NCI-H345 treated with DMSO at 0.1 percent for 48 hours (cell line): ENCODE data around the gene TPSB2.
A peak's percentile ranks its signal among the peaks of the same experiment; 100 is the strongest.
"Not testable (repeated sequence)": the region's sequence is repeated elsewhere in the genome, so short reads cannot be mapped to it uniquely, and the experiment has no call there.

Experiments used
- DNase-seq: peaks from one replicate; lab custom pipeline; 2025; ENCODE audit not compliant: unreplicated experiment; lab: John Stamatoyannopoulos, UW

TPSB2 gene

DNA sequence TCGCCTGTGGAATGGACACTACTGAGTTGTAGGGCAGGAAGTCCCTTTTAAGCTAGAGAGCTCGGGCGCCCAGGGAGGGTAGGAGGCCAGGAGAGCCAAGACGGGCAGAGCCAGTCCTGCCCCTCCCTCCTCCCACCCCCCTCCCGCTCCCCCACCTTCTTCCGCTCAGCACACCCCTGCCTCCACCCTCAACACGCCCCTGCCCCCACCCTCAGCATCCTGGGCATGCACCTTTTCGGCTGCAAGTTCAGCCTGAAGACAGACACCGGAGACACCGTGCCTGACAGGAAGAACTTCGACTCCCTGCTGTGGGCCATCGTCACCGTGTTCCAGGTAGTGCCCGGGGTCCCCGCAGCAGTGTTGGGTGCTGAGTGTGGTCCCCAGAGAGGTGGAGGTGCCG lies 23.2 kb downstream of the TPSB2 start:
- DNase-seq, result no peak

DNA sequence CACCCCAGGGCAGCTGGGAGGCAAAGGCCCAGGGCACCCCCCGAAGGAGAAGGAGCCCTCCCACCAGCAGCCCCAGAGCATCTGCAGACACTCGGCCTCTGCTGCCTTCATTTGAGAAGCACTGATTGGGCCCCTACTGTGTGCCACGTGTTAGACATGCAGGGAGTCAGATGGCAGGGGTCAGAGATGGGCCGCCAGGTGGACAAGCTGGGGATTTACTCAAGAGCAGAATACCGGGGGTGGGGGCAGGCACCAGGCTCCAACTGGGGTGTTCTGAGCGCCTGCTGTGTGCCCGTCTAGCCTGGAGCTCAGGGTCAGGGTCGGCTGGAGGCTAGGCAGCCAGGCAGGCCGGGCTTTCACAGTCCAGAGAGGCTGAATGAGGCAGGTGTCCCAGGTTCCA lies 23.7 kb downstream of the TPSB2 start:
- DNase-seq, result no peak

DNA sequence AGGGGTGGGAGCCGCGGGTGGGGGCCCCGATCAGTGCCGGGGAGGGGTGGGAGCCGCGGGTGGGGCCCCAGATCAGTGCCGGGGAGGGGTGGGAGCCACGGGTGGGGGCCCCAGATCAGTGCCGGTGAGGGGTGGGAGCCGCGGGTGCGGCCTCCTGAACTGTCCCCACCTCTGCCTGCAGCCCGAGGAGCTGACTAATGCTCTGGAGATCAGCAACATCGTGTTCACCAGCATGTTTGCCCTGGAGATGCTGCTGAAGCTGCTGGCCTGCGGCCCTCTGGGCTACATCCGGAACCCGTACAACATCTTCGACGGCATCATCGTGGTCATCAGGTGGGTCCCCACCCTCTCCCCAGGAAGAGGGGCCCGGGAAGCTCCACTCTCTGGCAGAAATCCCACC lies 25.1 kb downstream of the TPSB2 start:
- no peak for DNase-seq

DNA sequence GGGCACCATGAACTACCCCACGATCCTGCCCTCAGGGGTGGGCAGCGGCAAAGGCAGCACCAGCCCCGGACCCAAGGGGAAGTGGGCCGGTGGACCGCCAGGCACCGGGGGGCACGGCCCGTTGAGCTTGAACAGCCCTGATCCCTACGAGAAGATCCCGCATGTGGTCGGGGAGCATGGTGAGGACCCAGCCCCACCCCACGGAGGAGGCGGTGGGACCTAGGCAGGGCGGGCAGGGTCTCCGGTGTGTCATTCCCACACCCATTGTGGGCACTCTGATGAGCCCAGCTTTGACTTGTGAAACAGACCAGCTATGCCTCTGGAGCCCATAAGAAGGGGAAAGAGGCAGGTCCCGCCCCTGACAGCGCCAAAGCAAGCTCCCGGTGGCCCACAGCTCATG lies 27.7 kb downstream of the TPSB2 start:
- DNase-seq, result no peak

DNA sequence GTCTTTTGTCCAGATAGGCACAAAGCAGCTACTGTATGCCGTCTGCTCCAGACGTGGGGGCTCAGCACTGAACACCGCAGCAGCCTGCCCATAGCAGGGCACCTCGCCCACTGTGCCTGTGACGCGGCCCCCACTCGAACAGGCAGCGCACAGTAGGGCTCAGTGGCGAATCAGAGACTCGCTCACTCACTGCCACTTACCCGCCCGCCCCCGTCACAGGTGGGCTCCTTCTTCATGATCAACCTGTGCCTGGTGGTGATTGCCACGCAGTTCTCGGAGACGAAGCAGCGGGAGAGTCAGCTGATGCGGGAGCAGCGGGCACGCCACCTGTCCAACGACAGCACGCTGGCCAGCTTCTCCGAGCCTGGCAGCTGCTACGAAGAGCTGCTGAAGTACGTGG lies 28.5 kb downstream of the TPSB2 start:
- DNase-seq, result no peak

DNA sequence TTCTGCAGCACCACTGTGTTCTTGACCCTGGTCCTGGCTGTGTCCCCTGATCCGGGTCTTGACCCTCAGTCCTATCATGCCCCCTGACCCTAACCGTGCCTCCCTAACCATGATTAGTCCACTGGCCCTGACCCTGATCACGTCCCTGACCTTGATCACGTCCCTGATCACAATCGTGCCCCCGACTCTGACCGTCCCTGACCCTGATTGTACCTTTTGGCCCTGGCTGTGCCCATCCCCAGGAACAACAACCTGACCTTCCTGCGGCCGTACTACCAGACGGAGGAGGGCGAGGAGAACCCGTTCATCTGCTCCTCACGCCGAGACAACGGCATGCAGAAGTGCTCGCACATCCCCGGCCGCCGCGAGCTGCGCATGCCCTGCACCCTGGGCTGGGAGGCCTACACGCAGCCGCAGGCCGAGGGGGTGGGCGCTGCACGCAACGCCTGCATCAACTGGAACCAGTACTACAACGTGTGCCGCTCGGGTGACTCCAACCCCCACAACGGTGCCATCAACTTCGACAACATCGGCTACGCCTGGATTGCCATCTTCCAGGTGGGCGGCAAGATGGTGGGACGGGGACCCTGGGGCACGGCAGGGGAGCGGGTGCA lies 29.9 kb downstream of the TPSB2 start:
- no peak for DNase-seq

DNA sequence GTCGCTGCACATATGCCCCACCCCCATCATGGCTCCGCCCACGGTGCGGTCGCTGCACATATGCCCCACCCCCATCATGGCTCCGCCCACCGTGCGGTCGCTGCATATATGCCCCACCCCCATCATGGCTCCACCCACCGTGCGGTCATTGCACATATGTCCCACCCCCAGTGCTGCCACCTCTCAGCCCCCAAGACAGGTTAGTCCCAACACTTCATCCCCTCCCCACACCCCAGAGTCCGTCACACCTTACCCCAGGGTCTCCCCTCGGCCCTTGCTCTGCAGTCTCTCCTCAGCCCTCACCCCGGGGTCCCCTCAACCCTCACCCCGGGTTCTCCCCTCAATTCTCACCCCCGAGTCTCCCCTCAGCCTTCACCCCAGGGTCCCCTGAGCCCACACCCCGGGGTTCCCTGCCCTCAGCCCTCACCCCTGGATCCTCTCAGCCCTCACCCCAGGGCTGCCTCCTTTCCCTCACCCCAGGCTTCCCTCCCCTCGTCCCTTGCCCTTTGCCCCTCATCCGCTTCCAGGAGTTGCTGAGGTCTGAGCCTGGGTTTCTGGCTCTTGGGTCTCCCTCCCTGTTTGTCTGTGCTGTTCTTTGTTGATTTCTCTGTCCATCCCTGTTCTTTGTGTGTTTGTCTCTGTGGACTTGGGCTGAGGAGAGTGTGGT lies 30.5 kb downstream of the TPSB2 start:
- DNase-seq, result no peak

DNA sequence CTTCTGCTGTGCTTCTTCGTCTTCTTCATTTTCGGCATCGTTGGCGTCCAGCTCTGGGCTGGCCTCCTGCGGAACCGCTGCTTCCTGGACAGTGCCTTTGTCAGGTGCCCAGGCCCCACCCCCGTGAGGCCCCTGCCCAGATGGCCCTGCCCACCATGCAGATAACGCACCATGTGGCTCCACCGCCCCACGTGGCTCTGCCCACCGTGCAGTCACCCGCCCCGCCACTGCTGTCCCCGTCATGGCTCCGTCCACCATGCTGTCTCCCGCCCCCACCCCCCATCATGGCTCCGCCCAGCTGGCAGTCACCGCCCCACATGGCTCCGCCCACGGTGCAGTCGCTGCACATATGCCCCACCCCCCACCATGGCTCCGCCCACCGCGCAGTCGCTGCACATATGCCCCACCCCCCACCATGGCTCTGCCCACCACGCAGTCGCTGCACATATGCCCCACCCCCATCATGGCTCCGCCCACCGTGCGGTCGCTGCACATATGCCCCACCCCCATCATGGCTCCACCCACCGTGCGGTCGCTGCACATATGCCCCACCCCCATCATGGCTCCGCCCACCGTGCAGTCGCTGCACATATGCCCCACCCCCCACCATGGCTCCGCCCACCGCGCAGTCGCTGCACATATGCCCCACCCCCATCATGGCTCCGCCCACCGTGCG lies 31.2 kb downstream of the TPSB2 start:
- DNase-seq, result not testable (repeated sequence)

DNA sequence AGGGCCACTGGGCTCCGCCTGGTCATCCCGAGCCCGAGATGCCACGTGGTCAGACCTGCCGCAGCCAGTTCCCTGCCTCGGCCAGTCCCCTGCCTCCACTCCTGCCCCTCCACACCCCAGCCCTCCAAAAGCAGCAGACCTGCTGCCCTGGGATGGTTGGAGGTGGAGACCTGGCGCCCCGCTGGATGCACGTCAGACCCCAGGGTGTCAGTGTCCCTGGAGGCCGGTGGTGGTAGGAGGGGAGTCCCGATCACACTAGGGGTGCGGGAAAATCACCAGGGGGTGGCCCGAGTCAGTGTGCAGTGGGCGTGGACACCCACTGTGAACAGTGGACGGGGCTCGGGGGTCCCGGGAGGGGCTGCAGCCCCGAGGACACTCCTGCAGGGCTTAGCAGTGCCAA lies 31.8 kb downstream of the TPSB2 start:
- no peak for DNase-seq

DNA sequence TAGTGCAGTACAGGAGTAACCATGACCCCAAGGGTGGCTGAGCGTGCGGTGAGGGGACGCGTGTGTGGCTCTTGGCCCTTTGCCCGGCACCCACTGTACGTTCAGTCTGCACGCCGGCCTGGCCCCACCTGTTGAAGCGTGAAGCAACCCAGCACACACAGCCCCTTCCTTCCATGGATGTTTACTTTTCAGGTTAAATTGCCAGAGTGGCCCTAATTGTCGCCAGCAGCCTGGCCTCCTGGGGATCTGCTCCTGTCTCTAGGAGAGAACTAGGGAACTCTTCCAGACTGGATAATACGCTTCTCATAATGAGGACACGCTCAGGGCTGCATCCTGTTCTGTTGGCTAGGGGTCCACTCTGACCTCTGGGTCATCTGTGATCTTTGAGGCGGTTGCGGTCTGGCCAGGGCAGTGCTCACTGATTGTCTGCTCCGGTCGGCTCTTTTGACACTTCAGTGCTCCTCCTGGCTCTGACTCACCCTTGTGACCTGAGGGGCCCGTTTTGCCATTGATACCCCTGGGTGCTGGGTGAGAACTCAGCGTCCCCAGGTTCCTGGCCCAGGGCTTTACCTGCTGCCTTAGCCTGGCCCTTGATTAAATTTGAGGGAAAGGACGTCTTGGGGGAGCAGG lies 32.6 kb downstream of the TPSB2 start:
- DNase-seq, result peak; percentile 90

DNA sequence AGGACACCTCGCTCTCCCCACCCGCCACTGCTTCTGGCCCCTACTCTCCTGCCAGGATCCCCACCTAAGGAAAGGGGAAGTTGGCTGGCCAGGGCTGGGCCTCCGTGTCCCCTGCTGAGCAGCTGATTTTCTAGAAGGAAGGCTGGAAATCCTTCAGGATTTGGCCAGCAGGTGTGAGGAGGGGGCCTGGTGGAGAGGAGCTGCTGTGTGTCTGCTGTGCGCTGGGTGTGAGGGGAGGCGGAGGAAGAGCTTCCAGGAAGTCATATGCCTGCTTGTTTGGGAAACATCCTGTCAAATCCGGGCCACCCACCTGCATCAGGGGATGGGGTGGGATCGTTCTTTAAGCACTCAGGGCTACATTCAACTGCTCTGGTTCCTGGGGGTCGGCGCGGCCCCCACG lies 33.5 kb downstream of the TPSB2 start:
- no peak for DNase-seq

DNA sequence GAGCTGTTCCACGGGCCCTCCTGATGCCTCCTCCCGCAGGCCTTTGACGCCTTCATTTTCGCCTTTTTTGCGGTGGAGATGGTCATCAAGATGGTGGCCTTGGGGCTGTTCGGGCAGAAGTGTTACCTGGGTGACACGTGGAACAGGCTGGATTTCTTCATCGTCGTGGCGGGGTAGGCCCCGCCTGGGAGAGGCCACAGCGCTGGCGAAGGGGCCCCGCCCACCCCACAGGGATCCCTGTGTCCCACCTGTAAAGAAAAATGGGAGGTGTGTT lies 34.7 kb downstream of the TPSB2 start:
- DNase-seq, result no peak

DNA sequence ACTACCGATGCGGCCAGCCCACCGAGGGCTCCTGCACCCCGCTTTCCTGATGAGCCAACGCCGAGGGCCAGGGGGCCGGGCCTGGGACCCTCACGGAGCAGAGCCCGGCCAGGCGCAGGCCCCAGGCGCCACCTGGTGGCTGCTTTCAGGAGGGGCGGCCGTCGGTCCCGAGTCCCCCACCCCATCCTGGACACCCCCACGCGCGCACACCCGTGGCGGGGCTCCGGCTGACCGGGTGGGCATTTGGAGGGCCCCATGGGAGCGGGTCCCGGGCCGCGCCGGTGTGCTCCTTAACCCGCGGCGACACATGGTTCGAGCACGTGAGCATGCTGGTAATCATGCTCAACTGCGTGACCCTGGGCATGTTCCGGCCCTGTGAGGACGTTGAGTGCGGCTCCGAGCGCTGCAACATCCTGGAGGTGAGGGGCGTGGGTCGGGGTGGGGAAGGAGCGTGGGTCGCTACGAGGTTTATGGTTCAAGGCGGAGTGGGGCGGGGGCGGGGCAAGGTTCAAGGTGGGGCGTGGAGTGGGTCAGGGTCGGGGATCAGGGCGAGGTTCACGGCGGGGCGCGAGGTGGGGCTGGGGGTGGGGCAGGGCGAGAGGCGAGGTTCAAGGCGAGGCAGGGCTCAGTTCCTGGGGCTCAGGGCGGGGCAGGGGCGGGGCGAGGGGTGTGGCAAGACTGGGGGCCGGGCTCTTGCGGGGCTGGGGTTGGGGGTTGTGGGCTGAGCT lies 35.2 kb downstream of the TPSB2 start:
- DNase-seq, result no peak

DNA sequence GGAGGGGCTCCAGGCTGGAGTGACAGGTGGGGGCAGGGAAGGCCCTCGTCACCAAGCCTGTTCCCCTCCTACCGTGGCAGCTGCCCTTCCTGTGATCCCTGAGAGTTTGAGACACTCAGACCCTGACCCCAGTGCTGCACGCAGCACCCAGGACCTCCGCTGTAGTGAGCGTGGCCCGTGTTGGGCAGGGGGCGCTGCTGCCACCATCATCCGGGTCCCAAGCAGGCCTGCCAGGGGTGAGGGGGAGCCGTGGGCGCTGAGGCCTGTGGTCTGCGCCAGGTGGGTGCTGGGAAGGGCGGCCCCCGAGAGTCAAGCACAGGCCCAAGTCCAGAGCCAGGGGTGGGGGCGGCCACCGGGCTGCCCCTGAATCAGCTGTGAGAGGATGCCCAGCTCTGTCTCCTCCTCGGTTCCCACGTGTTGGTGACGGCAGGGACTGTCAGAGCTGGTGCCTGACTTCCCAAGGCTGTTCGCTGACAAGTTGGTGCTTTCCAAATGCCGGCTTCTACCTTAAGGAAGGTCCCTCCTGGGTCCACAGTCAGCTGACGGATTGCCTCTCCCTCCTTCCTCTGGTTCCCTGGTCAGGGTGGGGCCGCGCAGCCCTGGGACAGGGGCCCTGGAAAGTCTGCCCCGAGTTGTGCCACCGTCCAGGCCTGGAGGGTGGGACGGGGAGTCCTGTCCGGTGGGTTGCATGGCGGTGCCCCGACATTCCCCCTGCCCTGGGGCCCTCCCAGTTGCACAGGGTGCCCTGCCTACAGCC lies 36.0 kb downstream of the TPSB2 start:
- no peak for DNase-seq

DNA sequence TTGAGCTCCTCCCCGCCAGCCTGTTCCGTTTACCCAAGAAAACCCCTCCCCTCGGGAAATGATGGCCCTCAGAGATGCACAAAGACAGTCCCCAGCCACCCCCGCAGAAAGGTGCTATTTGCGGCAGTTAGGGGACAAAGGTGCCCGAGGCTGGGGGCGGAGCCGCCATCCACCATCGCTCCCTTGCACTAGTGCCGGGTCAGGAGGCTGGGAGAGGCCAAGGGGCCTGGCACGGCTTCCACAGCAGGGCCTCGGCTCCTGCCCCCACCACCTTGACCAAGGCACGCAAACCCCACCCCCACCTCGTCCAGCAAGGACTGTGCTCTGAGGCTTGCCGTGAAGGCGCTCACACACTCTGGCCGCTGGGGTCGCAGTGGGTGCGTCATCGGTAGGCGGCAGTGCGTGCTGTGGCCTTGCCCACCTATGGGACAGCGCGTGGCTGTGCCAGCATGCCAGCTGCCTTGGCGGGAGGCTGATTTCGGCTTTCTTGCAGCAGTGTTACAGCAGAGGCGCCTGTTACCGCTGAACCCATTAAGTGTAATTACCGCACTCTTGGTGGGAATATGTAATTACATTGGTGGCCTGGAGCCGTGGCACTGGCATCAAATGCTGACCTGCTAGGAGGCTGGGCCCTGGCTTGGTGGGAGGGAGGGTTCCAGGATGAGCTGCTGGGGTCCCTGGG lies 36.7 kb downstream of the TPSB2 start:
- DNase-seq, result no peak

DNA sequence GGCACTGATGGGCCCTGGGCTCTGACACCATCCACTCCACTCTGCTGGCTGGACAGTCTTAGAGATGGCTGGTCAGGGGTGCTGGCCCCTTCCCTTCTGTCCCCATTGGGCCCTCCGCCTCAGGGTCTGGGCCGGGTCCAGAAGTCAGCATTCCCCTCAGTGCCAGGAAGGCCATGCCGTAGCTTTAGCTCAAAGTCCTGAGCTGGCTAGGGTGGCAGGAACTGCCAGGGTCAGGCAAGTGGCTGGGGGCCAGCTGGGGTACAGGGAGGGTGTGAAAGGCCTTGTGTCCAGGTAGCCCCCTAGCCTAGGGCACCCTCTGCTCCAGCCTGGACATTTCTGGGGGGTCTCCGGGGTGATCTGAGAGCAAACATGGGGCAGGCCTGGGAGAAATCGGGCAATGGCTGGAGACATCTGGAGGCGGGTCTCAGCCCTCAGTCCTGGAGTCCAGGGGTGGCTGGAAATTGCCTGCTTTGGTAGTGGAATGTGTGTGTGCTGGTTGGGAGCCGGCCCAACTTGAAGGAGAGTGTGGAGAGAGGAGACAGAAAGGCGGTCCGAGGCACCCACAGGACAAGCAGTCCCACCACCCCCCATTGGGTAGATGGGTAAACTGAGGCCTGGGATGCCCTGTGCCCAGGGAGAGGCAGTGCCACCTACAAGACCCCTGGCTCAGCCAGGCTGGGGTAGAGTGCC lies 37.5 kb downstream of the TPSB2 start:
- no peak for DNase-seq

DNA sequence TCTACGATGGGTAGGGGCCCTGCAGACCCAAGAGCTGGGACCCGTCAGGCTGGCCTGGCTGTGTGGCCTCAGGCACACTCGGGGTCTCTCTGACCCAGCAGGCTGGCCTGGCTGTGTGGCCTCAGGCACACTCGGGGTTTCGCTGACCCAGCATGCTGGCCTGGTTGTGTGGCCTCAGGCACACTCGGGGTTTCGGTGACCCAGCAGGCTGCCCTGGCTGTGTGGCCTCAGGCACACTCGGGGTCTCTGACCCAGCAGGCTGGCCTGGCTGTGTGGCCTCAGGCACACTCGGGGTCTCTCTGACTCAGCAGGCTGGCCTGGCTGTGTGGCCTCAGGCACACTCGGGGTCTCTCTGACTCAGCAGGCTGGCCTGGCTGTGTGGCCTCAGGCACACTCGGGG lies 39.2 kb downstream of the TPSB2 start:
- not testable (repeated sequence) for DNase-seq

DNA sequence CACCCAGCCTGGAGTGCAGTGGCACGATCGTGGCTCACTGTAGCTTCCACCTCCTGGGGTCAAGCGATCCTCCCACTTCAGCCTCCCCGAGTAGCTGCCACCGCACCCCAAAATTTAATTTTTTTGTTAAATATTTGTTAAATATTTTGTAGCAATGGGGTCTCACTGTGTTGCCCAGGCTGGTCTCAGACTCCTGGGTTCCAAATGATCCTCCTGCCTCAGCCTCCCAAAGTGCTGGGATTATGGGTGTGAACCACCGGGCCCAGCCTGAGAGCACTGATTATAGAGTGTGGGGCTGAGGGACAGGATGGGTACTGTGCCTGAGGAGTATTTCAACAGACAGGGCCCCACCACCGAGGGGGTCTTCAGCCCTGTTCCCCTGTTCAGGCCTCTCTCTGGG lies 40.5 kb downstream of the TPSB2 start:
- no peak for DNase-seq

DNA sequence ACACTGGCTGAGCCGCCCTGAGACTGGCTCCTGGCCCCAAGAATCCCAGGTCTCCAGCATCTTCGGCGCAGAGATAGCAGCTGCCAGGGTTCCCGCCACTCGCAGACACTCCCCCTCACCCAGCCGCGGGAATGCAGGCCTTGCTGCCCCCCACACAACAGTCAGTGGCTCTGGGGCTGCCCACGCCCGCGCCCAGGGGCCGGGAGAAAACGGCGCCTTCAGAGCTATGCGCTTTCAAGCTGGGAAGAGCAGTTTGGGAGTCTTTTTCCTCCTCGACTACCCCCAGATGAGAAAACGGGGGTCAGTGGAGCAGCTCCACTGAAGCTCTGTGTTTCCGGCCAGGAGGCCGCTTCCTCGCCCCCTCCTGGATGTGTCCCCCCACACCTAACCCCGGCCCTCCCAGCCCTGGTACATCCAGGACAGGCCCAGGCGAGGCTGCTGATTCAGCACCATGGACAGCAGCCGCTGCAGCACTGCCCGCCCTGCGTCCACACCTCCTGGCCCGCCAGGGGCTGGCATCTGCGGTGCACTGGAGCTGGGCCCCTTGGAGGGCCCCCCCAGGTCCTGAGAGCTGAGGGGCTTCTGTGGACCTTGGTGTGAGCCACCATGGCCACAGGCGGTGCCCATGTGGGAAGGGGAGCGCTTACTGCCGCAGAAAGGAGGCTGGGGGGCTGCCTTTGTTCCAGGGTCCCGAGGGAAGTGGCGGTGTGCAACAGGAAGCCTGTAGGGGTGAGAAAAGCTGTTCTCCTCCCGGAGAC lies 41.4 kb downstream of the TPSB2 start:
- no peak for DNase-seq
